Activated CD8-positive, alpha-beta memory T cell treated with anti-CD3 and anti-CD28 coated beads for 4 hours (primary cell): ENCODE measurements around the gene OPCML.

Experiments used
- DNase-seq, 2 donors: peaks; one replicate each; pipeline ENCODE4 v3.0.0-alpha.2; 2020; ENCODE audit warnings: low read depth in 2 of 2

The OPCML gene

DNA sequence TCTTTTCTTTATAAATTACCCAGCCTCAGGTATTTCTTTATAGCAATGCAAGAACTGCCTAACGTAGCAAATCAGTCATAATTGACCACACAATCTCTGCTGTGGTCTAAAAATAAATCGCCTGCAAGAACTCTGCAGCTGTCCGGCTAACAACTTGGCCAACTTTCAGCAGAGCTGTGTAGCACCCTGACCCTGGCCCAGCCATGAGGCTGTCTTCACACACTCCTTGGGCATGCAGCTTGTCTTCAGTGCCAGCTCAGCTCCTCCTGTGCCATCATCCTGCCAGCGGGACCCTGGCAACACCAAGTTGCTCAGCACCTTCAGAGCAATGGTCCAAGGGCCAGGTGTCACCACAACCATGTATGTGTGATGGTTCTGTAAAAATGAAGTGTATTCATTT is 355.6 kb downstream of the OPCML start:
- no peak for DNase-seq

DNA sequence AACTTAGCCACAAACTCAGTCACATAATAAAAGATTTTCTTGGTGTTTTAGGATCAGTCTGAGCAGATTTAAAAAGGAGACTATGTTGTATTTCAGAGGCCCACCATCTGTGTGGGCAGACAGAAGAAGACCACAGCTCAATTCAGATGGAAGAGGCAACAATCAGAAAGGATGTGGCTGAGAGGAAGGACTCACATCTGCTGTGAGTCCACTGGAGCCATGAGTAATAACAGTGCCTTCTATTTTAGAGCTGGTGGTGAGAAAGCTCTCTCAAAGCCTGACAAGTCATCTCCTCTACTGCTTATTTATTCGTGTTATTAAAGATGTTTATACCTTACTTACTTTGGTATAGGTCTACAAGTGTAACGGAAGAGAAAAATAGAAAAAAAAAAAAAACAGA is 357.2 kb downstream of the OPCML start:
- no peak for DNase-seq

DNA sequence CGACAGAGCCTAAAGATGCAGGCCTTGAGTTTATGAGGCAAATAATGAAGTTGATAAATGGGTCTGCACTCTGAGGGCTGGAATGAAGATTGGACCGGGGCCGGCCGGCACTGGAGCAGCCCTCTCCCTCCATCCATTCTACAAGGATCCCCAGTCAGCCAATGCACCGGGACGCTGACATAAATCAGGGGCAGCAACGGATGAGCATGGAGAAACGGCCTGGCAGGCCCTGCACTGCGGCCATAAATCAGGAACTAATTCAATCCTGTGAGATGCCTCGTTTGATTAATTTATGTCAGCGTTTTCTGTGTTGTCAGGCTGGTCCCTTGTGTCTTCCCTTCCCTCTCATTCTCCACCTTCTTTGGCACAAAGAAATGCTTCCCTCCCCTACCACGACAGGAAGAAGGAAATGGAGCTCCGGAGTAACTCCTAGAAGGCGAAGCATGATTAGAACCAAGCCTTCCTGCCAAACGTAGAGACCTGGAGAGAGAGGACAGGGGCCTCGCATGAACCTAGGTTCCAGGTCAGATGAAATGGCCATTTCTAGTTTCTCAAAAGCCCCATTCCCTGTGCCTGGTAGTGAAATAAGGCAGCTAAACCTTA is 358.4 kb downstream of the OPCML start:
- no peak for DNase-seq

DNA sequence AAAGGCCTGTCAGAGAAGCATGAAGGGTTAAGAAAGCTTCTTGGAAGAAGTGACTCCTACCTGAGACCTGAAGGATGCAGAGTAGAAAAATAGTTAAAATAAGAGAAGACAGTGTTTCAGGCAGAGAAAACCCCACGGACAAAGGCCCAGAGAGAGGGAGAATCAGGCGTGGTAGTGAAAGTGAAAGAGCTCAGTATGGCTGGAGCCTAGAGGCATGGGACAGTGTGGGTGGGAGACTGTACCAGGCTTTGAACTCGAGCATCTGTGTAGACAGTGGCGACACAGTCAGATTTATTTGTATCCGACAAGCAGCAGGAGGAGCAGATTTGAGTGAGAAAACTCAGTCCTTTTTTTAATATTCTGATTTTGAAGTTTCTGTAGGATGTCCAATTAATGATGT is 360.0 kb downstream of the OPCML start:
- DNase-seq = no peak

DNA sequence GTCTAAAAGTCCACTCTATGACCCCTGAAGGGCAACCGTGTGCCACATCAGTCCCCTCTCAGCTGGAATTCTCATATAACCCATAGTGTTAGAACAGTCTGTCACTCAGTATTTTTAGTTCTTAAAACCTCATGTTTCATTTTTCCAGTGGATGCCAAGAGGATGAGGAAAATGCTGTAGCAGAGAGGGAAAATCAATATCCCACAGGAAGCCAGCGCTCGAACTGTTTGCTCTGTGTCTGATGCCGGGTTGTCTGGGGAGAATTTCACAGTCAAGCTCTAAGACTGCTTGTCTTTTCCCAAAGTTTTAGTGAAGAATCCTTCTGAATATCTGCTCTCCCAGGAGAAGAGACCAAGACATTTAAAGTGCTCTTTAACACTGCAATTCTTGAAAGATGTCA is 360.9 kb downstream of the OPCML start:
- no peak for DNase-seq

DNA sequence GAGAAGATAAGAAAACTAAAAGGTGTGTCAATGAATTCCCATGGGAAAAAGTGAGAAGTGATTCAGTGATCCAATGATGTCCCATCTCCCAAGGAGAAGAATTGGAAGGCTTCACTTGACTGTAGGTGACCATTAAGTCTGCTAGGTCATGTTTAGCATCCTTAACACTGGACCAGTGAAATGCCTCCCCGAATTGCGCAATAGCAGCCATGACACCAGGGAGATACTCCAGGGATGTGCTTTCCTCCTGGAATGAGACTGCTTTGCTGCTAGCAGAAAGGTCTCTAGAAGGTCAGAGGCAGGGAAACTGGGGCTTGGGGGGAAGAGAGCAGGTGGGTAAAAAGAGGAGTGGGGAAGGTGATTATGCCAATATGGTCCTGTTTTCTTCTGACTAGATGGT is 364.3 kb downstream of the OPCML start:
- DNase-seq = no peak

DNA sequence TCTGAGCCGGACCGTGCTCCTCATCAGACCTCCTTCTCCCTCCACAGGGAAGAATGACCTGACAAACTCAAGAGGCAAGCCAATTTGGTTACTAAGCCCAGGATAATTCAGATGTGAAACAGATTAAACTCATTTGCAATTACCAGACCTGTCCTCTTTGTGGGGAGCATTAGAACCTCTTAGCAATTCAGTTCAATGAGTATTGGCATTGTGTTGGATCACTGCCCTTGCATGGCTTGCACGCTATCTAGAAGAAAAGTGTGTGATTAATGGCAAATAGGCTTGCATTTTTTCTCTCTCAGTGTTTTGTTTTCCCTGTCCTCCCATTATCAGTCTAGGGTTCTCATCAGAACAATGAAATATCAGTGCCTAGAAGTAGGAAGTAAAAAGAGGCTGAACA is 365.6 kb downstream of the OPCML start:
- no peak for DNase-seq

DNA sequence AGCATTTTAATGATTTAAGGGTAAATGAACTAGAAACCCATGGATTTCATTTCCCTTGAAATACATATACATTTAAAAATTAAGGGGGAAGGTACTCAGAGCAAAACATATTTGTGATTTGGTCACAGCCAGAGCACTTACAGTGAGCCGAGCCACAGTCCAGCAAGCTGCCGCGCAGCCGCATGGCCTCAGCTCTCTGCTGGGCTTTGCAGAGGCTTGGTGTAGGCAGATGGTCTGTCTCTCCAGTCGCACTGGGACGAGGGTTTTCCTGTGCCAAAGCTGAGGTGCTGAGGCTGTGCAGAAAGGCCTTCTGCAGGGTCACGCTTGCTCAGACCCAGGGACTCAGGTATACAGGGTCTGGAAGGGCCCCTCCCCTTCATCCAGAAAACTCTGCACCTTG is 367.3 kb downstream of the OPCML start:
- no peak for DNase-seq

DNA sequence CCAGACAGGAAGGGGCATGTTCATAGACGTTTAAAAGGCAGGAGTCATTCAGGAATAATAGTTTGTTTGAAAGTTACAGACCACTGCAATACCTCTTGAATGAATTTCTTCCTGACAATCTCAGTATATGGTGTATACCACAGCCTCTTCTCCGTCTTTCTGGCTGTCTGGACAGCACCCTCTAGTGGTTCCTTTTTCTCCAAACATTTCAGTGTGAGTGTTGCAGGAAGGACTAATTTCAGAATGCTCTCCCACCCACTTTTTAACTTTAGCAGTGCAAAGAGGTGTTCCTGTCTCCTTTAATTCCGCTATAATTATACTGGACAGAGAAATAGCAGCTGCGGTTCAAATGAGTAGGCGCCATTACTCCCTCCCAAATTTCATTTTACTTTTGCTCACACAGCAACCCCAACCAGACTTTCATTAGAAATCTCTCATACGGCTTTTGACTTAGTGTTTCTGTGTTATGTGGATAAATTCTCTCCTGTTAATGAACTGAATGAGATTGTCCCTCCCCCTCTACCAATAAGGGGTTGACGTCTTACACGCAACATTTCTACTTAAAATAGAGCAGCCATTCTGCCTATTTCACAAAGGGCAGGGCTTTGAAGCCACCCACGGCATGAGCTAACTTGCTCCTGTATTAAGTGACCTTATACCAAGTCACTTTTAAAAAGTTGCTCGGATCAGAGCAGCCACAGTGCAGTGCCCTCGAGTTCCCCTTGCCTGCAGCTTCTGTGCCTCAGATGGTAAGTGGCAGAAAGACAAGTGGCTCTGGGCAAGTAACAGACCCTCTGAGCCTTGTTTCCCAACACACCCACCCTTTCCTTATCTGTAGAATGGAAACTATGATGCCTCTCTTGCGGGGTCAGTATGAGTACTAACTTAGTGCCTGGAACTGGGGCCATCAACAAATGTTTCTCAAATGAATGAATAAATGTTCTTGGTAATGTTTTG is 368.6 kb downstream of the OPCML start:
- no peak for DNase-seq

DNA sequence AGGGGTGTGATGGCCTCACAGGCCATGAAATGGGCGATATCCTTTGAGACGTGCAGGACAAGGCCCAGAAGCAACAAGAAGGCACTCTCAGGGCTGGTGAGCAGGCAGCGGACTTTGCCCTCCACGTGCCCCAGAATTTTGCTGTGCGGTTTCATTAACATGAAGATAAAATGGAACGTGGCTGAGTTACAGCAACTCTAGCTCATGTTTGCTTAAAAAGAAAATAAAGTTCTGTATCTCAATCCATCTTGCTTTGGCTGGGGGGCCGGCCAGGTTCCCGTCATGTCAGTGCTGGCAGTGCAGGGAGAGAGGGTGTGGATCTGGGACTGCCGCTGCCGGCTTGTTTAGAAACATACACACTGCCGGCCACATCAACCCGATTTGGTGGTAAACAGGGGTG is 370.1 kb downstream of the OPCML start:
- DNase-seq = no peak

DNA sequence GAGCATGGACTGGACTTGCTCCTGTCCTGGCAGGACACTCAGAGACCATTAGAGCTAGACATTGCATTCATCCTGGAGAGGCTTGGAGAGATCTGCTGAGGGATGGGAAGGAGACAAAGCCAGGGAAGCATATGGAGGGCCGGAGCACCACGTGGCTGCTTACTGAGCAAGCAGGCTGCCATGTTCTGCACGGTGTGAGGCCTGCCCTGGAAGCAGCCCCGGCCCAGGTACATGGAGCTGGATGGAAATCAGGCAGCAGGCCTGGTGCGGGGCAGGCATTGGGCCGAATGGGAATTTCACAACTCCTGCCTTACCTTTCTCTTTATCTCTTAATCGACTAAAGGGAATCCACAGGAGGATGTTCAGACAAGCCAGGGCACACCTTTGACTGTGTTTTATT is 371.5 kb downstream of the OPCML start:
- DNase-seq = no peak

DNA sequence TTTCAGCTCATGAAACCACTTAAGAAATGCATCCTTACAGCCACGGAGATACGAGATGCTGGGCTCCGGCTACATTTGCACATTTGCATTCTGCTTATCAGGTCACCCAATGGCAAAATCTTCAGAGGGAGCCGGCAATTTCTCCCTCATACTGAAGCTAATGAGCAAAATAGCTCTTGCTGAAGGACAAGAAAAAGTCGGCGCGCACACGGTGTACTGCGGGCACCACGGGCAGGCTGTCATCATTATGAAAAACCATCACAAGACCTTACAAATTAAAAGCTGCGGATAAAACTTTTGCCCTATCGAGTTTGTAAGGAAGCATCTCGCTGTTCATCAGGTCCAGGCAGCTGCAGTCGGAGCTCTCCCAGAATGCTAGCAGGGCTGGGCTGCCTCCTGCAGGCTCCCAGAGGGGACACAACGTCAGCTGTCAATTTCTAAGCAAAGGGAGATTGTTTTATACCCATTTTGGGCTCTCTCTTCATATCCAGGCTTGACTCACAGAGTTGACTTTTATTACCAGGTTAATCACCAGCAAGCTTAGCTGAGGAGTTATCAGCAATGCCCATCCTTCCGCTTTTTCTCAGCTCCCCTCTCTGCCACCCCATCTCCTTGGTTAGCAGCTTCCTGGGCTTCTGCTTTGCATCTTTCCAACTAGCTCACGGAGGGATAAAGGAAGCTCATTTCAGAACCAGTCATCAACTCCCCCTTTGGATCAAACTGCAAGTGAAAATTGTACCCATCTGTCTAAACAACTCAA is 375.1 kb downstream of the OPCML start:
- no peak for DNase-seq

DNA sequence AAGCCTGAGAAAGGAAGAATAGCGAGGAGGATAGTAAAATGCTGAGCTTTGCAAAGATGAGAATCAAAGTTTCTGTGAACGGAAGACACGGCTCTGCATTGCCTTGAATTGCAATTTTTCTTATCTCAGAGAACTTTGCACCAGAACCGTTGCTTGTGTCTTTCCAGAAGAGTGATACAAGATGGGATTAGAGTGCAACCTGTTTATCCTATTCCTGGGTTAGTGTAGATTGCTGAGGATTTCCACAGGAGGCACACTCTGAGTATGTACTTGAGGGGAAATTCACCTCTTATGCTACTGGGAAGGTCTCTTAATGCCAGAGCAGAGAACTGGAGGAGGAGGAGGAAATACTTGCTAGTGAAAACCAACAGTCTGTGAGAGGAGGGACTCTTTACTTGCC is 377.5 kb downstream of the OPCML start:
- no peak for DNase-seq

DNA sequence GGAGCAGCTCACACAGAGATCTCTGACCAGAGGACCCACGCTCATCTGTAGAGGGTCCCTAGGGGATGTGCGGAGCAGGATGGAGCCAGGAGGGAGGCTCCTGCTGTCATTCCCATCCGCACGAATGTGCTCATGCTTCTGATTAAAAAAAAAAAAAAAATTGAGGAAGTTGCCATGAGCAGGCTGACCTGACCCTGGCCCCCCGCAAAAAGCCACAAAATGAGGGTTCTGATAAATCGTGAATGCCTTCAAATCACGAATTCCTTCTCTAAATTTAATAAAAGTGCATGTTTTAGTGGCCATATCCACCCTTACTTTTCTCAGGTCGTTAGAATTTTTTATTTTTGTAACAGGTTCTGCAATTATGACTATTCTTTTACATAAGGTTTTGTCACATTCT is 378.2 kb downstream of the OPCML start:
- no peak for DNase-seq

DNA sequence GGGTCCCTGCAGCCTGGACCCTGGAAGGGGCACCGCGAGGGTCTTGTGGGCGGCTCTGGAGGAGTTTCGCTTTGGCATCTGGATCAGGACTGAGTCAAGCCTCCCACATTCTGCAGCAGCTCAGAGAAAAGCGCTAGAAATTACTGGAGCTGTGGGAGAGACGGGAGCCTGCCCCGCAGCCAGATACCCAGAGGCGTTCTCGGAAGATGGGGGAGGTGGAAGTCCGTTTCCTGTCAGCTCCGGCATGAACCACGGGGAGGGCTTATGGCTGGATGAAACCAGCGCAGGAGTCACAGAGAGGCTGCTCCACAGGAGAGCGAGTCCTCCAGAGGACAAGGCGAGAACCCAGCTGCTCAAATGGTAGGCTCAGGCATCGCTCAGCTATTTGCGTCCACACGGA is 379.3 kb downstream of the OPCML start:
- DNase-seq = no peak

DNA sequence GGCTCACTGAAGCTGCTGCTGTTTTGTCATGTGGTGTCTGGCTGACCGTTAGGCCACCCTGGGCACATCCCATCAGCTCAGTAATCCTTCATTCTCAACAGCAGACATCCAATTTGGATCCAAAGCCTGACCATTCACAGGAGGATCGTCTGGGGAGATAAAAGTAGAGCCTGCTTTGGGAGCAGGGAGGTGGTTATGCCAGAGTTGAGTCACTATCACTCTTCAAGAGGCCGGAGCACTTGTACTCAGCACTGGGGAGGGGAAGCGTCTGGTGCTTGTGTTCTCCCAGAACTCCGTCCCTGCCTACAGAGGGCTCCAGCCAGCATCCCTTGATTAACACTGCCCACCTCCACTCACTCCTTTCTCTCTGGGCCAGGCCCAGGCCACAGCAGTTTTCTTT is 382.6 kb downstream of the OPCML start:
- no peak for DNase-seq

DNA sequence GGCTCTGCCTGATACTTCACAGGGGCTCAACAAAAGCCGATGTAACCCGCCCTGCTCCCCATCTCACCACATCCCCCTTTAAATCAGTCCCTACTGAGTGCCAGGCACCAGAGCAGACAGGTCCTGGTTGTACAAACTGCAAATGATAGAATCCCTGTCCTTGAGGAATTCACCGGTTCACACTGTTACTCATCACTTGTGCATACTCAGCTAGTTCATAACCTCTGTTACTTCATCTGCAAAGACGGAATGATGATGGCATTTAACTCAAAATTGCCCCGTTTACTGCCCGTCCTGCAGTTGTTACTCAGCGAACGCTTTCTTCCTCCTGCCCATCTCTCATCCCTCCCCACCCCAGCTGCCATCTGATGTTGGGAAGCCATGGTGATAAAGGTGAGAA is 384.7 kb downstream of the OPCML start:
- no peak for DNase-seq

DNA sequence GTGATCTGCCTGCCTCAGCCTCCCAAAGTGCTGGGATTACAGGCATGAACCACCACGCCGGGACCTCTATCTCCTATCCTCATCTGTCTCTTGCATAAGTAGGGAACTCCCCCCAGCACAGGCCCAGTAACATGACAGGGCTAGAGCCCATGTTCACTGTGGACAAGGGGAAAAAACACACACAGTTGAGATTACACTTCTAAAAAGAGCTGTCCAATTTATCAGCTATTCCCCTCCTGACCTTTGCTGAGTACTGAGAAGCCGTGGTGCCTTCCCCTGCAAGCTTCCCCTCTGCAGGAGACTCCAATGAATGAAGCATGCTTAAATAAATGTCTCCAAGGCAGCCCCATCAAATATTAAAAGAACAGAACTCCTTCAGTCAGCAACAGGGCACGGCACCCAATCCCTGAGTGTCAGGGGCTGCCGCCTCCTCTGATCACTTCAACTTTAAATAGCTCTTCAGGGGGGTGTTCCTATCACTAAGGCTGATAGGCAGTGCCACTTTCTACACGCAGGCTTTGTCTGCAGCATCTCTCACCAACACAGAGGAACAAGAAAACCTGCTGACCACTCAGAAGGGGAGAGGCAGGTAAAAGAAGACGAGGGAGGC is 385.5 kb downstream of the OPCML start:
- no peak for DNase-seq

DNA sequence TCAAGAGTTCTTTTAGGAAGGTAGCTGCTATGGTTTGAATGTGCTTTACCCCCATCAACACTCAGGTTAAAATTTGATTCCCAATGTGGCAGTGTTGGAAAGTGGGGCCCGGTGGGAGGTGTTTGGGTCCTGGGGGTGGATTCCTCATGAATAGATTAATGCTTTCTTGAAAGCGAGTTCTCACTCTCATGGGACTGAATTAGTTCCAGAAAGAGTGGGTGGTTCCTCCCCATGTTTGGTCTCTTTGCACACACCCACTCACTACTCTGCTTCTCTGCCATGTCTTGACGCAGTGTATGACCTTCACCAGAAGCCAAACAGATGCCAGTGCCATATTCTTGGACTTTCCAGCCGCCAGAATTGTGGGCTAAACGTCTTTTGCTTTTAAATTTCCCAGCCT is 394.4 kb downstream of the OPCML start:
- no peak for DNase-seq

DNA sequence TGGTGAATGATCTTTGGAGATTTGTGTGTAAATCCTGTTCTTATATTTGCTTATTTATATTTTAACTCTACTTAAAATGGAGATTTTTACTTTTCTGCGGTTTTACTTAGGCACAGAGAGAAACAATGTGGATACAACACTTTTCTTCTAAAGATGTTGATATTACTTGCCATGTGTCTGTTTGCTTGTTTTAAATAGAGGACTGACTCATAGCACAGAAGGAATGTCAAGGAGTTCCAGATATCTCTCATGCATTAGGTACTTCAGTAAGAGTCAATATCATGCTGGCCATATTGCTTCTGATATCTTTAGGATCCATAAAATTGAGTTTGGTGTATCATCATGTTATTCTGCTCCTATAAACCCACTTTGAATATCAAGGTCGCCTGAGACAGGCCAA is 395.0 kb downstream of the OPCML start:
- DNase-seq = no peak

DNA sequence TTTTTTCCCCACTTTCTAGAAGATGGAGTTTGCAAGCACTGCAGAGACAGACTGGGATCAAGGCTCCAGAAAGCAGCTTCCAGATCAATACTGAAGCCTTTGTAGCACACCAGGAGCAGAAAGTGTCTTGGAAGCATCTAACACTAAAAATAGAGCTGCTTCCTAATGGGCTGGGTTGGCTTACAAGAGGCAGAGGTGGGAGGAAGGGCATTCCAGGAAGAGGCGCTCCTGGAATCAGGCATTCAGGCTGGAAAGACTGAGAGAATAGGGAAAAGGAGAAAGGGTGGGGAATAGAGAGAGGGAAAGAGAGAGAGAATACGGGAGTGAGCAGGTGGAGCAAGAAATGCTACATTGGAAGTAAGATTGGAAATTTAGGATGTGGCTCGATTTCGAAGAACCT is 395.9 kb downstream of the OPCML start:
- DNase-seq = no peak
